ENCODE results near the gene EFCAB14.
A peak's percentile ranks its signal among the peaks of the same experiment; 100 is the strongest.
"Not testable (repeated sequence)": the region's sequence is repeated elsewhere in the genome, so short reads cannot be mapped to it uniquely, and the experiment has no call there.

The EFCAB14 gene, protein sequence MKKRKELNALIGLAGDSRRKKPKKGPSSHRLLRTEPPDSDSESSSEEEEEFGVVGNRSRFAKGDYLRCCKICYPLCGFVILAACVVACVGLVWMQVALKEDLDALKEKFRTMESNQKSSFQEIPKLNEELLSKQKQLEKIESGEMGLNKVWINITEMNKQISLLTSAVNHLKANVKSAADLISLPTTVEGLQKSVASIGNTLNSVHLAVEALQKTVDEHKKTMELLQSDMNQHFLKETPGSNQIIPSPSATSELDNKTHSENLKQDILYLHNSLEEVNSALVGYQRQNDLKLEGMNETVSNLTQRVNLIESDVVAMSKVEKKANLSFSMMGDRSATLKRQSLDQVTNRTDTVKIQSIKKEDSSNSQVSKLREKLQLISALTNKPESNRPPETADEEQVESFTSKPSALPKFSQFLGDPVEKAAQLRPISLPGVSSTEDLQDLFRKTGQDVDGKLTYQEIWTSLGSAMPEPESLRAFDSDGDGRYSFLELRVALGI

DNA sequence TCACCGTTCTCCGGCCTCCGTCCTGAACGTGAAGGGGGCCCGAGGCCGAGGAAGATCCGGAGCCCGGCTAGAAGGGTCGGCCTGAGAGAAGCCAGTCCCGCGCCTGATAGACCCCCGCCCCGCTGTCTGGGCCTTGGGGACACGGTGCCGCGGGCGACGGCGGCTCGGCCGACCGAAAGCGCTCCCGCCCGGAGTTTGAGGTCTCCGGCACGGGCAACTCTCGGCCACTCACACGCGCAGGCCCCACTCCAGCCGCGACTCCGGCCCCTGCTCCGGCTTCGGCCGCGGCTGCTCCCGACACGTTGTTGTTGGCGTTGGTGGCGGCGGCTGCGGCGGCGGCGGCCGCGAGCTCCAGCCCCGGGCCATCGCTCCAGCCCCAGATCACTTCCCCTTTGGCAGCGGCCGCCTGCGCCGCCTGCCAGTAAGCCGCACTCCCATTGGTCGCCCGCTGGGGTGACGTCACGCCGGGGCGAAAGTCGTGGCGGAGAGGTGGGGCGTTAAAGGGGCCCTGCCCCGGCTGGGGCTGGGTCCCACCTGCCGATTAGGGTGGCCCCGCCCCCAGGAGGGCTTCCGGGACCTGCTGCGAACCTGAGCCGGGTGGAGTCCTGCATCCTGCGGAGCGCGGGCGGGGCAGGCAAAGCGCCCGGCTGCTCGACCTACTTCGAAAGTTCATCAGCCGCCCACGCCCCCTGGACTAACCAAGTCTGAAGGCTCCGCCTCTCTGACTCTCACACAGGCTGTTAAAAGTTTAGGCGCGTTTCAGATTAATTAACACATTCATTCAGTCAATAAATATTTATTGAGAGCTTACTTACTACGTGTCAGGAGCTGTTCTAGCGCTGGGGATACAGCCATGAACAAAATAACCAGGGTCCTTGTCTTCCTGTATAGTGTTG lies at the start of gene EFCAB14:
Gene EFCAB14, minus strand, starts transcription at position 388 of the 896 bp plus-strand sequence. CDS start 1,027 bp downstream, outside the sequence.
- DNase-seq = peak; percentile 98 to 99

DNA sequence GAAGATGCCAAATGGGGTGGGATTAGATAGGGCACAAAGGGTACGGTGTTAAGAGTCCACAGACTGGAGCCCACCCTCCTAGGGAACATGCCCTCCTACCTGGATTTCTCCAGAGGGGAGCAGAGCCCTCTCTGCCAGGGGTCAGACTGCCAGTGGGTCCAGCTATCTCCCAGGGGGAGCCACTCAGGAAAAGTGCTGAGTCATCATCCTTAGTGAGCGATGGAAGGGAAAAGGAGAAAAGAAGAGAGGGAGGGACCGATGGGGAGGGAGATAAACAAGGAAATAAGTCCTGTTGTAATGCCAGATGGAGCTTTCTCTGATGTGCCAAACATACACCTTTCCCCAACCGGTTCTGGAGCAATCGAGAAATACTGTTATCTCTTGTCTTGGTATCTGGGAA lies 49.5 kb upstream of the EFCAB14 start:
- DNase-seq = no peak

- DNase-seq = no peak
Observed at GRCh38 chr1:46767649-46768282, 48.9 kb upstream of the EFCAB14 start.

DNA sequence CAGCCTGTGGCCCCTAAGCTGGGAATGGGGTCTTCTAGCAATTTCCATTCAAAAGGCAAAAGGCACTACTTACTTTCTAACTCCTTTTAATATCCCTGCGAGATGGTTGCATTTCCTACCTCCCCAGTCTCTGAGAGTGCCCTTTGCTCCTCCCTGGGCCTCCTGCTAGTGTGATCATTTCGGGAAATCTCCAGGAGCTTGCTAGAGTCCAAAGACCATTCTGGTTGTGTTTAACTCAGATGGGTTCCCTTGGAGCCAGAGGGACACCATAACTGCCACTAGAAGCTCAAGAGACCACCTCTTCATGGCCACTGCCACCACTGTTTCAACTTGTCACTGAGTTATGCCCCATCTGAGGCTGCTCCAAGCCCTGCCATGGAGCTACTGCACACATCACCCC lies 45.5 kb upstream of the EFCAB14 start:
- no peak for DNase-seq

DNA sequence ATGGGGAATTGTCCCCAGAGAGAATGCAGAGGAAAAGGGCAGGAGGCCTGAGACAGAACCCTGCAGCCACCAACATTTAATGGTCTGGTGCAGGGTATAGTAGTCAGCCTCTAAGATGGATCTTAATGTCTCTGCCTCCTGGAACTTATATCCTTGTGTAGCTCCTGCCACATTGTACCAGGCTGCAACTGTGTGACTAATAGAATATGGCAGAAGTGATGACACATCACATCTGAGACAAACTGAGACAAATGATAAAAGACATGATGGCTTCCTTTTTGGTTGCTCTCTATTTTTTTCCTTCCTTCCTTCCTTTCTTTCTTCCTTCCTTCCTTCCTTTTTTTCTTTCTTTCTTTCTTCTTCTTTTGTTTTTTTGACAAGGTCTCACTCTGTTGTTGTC lies 42.8 kb upstream of the EFCAB14 start:
- DNase-seq = no peak

- DNase-seq = no peak
Observed at GRCh38 chr1:46760558-46761166, 41.7 kb upstream of the EFCAB14 start.

GRCh38 chr1:46757956-46758528 lies 39.1 kb upstream of the EFCAB14 start:
- no peak for DNase-seq

GRCh38 chr1:46757247-46757955 lies 38.5 kb upstream of the EFCAB14 start:
- DNase-seq = no peak

DNA sequence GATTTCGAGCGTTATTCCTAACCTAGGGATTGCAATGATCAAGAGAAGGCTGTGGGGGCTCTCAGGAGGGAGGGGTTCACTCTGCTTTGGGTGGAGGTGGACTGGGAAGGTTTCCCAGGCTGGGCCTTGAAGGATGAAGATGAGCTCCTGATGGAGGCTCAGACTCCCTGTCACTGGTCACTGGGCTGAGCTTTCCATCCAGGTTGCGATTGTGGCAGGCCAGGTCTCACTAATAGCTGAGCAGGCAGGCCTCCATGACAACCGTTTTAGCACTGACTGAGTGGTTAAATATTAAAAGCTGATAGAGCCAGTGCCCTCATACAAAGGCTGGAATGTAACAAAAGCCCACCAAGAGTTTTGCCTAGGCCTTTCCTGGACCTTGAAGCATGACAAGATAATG lies 36.2 kb upstream of the EFCAB14 start:
- no peak for DNase-seq

DNA sequence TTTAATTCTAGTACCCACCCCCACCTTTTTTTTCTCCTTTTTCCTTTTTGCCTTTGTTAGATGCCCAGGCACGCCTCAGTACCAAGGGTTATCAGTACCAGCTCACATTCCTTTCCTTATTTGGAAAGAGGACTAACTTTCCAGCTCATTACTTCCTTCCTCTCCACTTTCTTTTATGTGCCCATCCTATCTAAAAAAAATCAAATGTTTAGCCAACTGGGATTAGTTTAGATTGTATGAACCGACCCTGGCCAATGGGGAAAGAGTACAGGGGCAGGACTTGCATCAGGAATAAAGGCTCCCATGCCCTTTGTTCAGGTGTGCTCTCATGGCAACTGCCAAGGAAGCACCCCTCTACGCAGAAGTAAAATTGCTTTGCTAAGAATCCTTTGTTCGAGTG lies 35.8 kb upstream of the EFCAB14 start:
- not testable (repeated sequence) for DNase-seq

GRCh38 chr1:46753985-46754384 lies 35.1 kb upstream of the EFCAB14 start:
- DNase-seq = no peak

DNA sequence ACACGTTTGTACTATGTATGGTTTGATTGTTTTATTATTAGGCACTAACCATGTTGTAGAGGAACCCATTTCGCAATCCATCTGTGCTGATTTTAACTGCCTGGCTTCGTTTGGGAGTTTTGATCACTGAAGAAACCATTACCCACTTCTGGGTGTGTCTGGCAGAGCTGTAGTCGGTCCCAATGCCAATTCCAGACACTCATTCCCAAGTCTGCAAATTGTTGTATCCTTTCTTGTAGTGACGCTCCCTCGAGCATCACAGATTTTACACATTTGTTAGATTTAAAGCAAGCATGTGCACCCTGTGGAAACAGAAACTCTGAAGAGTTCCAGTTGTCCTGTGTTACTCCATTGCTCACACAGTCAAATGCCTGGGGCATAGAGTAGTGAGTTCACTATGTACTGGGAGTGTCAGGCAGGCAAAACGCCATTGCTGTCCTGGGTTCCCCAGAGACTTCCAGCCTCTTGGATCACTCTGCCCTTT lies 31.0 kb upstream of the EFCAB14 start:
- DNase-seq = no peak

GRCh38 chr1:46749404-46749803 lies 30.5 kb upstream of the EFCAB14 start:
- DNase-seq = no peak

GRCh38 chr1:46747683-46748288 lies 28.9 kb upstream of the EFCAB14 start:
- no peak for DNase-seq

DNA sequence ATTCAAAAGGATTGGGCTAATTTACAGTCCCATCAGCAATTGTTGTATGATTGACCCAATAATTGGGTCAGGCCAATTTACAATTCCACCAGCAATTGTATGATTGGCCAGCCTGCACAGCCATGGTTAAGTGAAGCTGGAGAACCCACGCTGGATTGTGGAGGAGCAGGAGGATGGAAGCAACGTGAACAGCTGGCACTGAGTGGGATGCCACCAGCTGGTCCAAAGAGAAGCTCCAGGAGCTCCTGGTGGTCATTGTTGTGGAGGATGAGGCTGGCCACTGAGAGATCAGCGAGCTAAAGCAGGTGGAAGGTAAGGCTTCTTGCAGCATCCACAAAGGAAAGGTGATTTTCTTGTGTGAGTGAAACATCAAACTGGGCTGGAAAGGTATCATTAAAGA lies 23.2 kb upstream of the EFCAB14 start:
- DNase-seq = no peak

DNA sequence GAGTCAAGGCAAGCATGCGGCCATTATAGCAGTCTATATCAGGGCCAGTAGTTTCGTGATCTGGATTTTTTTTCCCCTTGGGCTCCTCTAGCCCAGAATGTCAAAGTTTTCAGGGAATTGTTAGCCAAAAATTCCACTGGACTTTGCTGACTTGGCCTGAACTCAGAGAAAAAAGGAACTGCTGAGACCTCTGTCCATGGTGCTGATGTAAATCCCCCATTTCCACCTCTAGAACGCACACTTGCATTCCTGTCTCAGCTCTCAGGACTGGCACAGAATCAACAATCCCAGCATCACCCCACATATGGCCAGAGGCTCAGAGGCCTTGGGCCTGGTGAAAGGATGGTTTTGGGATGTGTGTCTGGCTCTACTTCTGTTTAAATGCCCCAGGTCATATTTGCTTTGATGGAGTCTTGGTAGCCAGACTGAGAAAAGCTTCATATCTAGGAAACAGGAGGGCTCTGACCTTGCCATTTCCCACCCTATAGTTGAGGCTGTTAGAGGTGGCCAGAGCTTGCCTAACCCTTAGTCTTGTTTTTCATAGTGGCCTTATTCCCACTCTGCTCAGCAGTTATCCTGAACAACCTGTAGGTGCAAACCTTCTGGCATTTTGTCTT lies 16.9 kb upstream of the EFCAB14 start:
- DNase-seq = no peak

- not testable (repeated sequence) for DNase-seq
Observed at GRCh38 chr1:46728327-46728873, 9.5 kb upstream of the EFCAB14 start.

- DNase-seq = no peak
Observed at GRCh38 chr1:46725736-46726108, 6.8 kb upstream of the EFCAB14 start.

DNA sequence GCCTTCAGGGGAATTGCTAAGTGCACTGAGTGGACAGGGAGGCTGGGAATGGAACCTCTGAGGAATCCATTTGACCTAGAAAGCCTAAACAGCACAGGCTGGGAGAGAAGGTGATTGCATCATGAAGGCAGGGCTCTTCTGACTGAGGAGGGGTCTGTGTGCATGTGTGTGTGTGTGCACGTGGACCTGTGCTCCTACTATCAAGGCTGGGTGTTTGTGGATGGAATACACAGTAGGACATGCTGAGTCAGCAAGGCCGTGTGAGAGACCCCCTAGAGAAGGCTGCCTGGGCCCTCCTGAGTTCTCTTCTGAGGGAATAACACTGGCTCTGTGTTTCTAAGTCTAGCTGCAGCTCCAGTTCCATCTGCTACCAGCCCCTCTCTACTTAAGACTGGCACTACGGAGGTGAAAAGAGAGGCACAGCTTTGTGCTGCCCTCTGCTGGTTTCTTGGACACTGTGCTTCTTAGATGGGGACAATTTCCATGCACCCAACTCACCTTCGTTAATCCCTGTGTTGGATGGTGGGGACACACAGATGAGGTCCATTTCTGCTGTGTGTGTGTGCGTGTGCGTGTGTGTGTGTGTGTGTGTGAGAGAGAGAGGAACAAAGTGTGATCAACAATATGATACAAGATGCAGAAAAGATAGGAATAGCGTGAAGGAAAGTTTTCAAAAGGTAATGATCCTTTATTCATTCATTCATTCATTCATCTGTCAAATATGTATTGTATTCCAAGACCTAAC lies 6.2 kb upstream of the EFCAB14 start:
- DNase-seq = peak; percentile 60 to 61

- no peak for DNase-seq
Observed at GRCh38 chr1:46723901-46724300, 5.0 kb upstream of the EFCAB14 start.
